ENCODE results near the gene HOXB2.

Gene HOXB2

DNA sequence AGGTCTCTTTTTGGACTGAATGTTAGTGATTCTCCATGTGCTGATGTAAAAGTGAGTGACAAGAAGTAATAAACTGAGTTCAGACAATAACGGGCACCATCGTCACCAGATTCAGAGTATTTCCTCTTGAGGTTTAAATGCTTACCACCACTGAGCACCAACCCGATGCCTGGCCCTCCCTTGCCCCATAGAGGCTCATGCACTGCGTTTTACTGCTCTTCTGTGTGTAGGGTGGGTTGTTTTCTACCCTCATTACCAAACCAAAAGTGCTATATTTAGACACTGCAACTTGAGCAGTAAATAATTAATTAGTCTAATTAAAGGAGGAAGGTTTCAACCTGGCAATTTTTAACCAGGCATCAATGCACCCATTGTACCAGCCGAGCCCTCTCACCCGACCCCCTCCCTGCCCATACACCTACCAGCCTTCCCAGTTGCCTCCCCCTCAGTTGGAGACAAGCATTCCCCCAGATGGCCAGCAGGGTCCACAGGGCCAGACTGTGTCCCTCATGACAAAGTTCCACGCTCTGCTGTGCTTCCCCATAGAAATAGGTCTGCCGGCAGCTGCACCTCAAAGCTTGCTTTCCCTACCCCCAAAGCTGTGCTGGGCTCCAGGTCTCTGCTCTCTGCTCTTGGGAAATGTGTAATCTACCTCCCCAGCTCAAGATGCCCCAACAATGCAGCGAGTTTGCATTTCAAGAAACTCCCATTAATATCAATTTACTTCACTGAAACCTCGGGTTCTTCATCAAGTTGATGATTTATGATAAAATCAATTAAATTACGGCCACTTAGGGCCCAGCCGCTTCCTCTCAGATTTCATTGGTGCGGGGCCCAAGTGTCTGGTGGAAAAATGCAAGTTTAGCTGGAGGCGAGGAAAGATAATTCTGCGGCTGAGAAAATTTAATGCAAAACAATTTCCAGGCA lies 17.2 kb upstream of the HOXB2 start:
- FAIRE-seq = no peak

GRCh38 chr17:48559840-48560817 lies 15.2 kb upstream of the HOXB2 start:
- FAIRE-seq = no peak
- TF ChIP-seq POLR2A (IDR thresholded peaks at IDR 0.05; ENCODE audit: low read depth, low read length) (no peak), POLR2AphosphoS5 (IDR thresholded peaks at IDR 0.05; ENCODE audit: low read depth, low read length) (no peak), TAF1 (IDR thresholded peaks at IDR 0.05; ENCODE audit: borderline replicate concordance, low read depth, low read length) (no peak)
- no peak for DNase-seq (ENCODE audit: insufficient read length)

More for the DNA sequence above, 17.2 kb upstream of the HOXB2 start:
- no peak for DNase-seq (ENCODE audit: insufficient read length)
- TF ChIP-seq TAF1 (IDR thresholded peaks at IDR 0.05; ENCODE audit: borderline replicate concordance, low read depth, low read length) (no peak), POLR2AphosphoS5 (IDR thresholded peaks at IDR 0.05; ENCODE audit: low read depth, low read length) (no peak), POLR2A (IDR thresholded peaks at IDR 0.05; ENCODE audit: low read depth, low read length) (no peak)

- DNase-seq (ENCODE audit: insufficient read length) (no peak), FAIRE-seq (no peak)
- no peak for TF ChIP-seq POLR2A (IDR thresholded peaks at IDR 0.05; ENCODE audit: low read depth, low read length)
- TF ChIP-seq TAF1 (IDR thresholded peaks at IDR 0.05; ENCODE audit: borderline replicate concordance, low read depth, low read length) = no peak
- TF ChIP-seq POLR2AphosphoS5 (IDR thresholded peaks at IDR 0.05; ENCODE audit: low read depth, low read length) = no peak
These were observed 14.4 kb upstream of the HOXB2 start for GRCh38 chr17:48559122-48559839.

- no peak for FAIRE-seq
- no peak for DNase-seq (ENCODE audit: insufficient read length)
- TF ChIP-seq POLR2A (IDR thresholded peaks at IDR 0.05; ENCODE audit: low read depth, low read length) (no peak), POLR2AphosphoS5 (IDR thresholded peaks at IDR 0.05; ENCODE audit: low read depth, low read length) (no peak)
These were observed 13.9 kb upstream of the HOXB2 start for GRCh38 chr17:48558831-48559121.

- no peak for DNase-seq (ENCODE audit: insufficient read length)
- TF ChIP-seq TAF1 (IDR thresholded peaks at IDR 0.05; ENCODE audit: borderline replicate concordance, low read depth, low read length) (no peak), POLR2A (IDR thresholded peaks at IDR 0.05; ENCODE audit: low read depth, low read length) (no peak), POLR2AphosphoS5 (IDR thresholded peaks at IDR 0.05; ENCODE audit: low read depth, low read length) (no peak)
- no peak for FAIRE-seq
These were observed 13.3 kb upstream of the HOXB2 start for GRCh38 chr17:48558057-48558830.

- FAIRE-seq (no peak), DNase-seq (ENCODE audit: insufficient read length) (no peak)
- TF ChIP-seq POLR2AphosphoS5 (IDR thresholded peaks at IDR 0.05; ENCODE audit: low read depth, low read length) = no peak
- no peak for TF ChIP-seq TAF1 (IDR thresholded peaks at IDR 0.05; ENCODE audit: borderline replicate concordance, low read depth, low read length)
- no peak for TF ChIP-seq POLR2A (IDR thresholded peaks at IDR 0.05; ENCODE audit: low read depth, low read length)
These were observed 11.9 kb upstream of the HOXB2 start for GRCh38 chr17:48556576-48557401.

GRCh38 chr17:48556229-48556575 lies 11.3 kb upstream of the HOXB2 start:
- FAIRE-seq (no peak), DNase-seq (ENCODE audit: insufficient read length) (no peak)

GRCh38 chr17:48555258-48556228 lies 10.6 kb upstream of the HOXB2 start:
- no peak for DNase-seq (ENCODE audit: insufficient read length)
- FAIRE-seq = no peak
- TF ChIP-seq POLR2AphosphoS5 (IDR thresholded peaks at IDR 0.05; ENCODE audit: low read depth, low read length) (no peak), POLR2A (IDR thresholded peaks at IDR 0.05; ENCODE audit: low read depth, low read length) (no peak), TAF1 (IDR thresholded peaks at IDR 0.05; ENCODE audit: borderline replicate concordance, low read depth, low read length) (no peak)

More at GRCh38 chr17:48556229-48556575, 11.3 kb upstream of the HOXB2 start:
- TF ChIP-seq POLR2A (IDR thresholded peaks at IDR 0.05; ENCODE audit: low read depth, low read length) (no peak), POLR2AphosphoS5 (IDR thresholded peaks at IDR 0.05; ENCODE audit: low read depth, low read length) (no peak), TAF1 (IDR thresholded peaks at IDR 0.05; ENCODE audit: borderline replicate concordance, low read depth, low read length) (no peak)

Data from GM12892 (cell line).